H1 (cell line): ENCODE data around the gene CDK16. TPM values are rescaled to one million over a fixed set of nuclear protein-coding genes. Genes with fewer than 3 reads are reported as not detected.

ENCODE experiments used
- CTCF ChIA-PET: fragments of 300-600 bp; sonication (Branson Sonifier 250); formaldehyde crosslinking; loops from one replicate; lab custom pipeline; 2021; ENCODE audit not compliant: partially characterized antibody; lab: Charles Lee
- POLR2A ChIA-PET: fragments of 300-600 bp; sonication (Branson Sonifier 250); formaldehyde crosslinking; loops from one replicate; lab custom pipeline; 2021; ENCODE audit warnings: inconsistent platforms; ENCODE audit not compliant: partially characterized antibody; lab: Charles Lee
- DNase-seq, 2 experiments: peaks; one replicate each; pipeline versions ENCODE4 v3.0.0 to v3.0.0-alpha.2; 2010 to 2022; ENCODE audit warnings: low spot score in 2 of 2, low read depth in 1 of 2, mixed read lengths in 1 of 2
- FAIRE-seq: peaks from 2 replicates; lab custom pipeline; 2011; peaks lifted over from hg19 to GRCh38; lab: Jason Lieb, UNC
- H2AFZ ChIP-seq: 2 replicates; pipeline ENCODE4 v1.8.1; 2012; ENCODE audit warnings: low read length, inconsistent platforms
- H2AK5ac ChIP-seq: 2 replicates; pipeline ENCODE4 v1.6.1; 2013; ENCODE audit warnings: low read depth, low read length
- H2BK120ac ChIP-seq: replicated peaks from 2 replicates; pipeline ENCODE3; 2013; ENCODE audit warnings: low read depth, low read length, inconsistent platforms
- H2BK12ac ChIP-seq: 2 replicates; pipeline ENCODE4 v1.6.1; 2013; ENCODE audit warnings: low read depth, low read length
- H2BK15ac ChIP-seq: 2 replicates; pipeline ENCODE4 v1.6.1; 2013; ENCODE audit warnings: low read length
- H2BK20ac ChIP-seq: 2 replicates; pipeline ENCODE4 v1.6.1; 2013; ENCODE audit warnings: low read length
- H2BK5ac ChIP-seq: 2 replicates; pipeline ENCODE4 v1.6.1; 2013; ENCODE audit warnings: low read depth, low read length
- H3K14ac ChIP-seq: 2 replicates; pipeline ENCODE4 v1.6.1; 2013; ENCODE audit warnings: inconsistent platforms; ENCODE audit not compliant: insufficient read length
- H3K18ac ChIP-seq: 2 replicates; pipeline ENCODE4 v1.6.1; 2013; ENCODE audit warnings: low read length; ENCODE audit errors: extremely low read depth
- H3K23ac ChIP-seq: 2 replicates; pipeline ENCODE4 v1.6.1; 2013; ENCODE audit warnings: inconsistent platforms; ENCODE audit not compliant: insufficient read length
- H3K23me2 ChIP-seq: 2 replicates; pipeline ENCODE4 v1.6.1; 2013; ENCODE audit warnings: low read depth, low read length
- H3K27ac ChIP-seq: 2 replicates; pipeline ENCODE4 v1.6.1; 2011; ENCODE audit warnings: low read depth, low read length, inconsistent platforms
- H3K27me3 ChIP-seq, 4 experiments: replicated peaks in 1 of 4; 1 replicate in 1 of 4; 2 replicates in 3 of 4; pipeline versions ENCODE4 v1.6.1 to v1.8.1; 2011 to 2013; ENCODE audit warnings: low read length in 3 of 4, mild to moderate bottlenecking in 3 of 4, inconsistent platforms in 2 of 4, mixed read lengths in 2 of 4, moderate library complexity in 1 of 4; ENCODE audit not compliant: control insufficient read depth in 3 of 4, insufficient read depth in 3 of 4; ENCODE audit errors: extremely low read depth in 1 of 4
- H3K36me3 ChIP-seq, 4 experiments: 2 replicates each; pipeline versions ENCODE4 v1.6.1 to v1.8.1; 2011 to 2013; ENCODE audit warnings: mild to moderate bottlenecking in 4 of 4, low read length in 3 of 4, moderate library complexity in 2 of 4, control low read depth in 1 of 4, inconsistent platforms in 1 of 4; ENCODE audit not compliant: insufficient read depth in 4 of 4, control insufficient read depth in 2 of 4
- H3K4ac ChIP-seq: replicated peaks from 2 replicates; pipeline ENCODE3; 2013; ENCODE audit warnings: low read length, low read depth, mixed read lengths, inconsistent platforms; ENCODE audit not compliant: insufficient read length
- H3K4me1 ChIP-seq, 4 experiments: replicated peaks in 1 of 4; 1 replicate in 1 of 4; 2 replicates in 3 of 4; pipeline versions ENCODE4 v1.6.1 to v1.8.1; 2011 to 2013; ENCODE audit warnings: low read length in 3 of 4, inconsistent platforms in 2 of 4, mixed read lengths in 1 of 4; ENCODE audit not compliant: insufficient read depth in 4 of 4, control insufficient read depth in 3 of 4
- H3K4me2 ChIP-seq, 2 experiments: 2 replicates each; pipeline versions ENCODE4 v1.6.1 to v1.8.1; 2011 to 2013; ENCODE audit warnings: low read depth in 2 of 2, low read length in 2 of 2, control low read depth in 1 of 2, inconsistent platforms in 1 of 2, mild to moderate bottlenecking in 1 of 2; ENCODE audit not compliant: insufficient read depth in 1 of 2
- H3K4me3 ChIP-seq, 4 experiments: fragments of 200-600, 300-600 bp in 1 of 4; sonication (generic), shearing (Covaris generic), sonication (Bioruptor Twin) in 1 of 4; 2 replicates each; pipeline versions ENCODE4 v1.5.1 to v1.8.1; 2011 to 2016; ENCODE audit warnings: low read length in 4 of 4, low read depth in 3 of 4, control low read depth in 2 of 4, inconsistent platforms in 2 of 4, mild to moderate bottlenecking in 2 of 4, mixed read lengths in 1 of 4, moderate library complexity in 1 of 4; ENCODE audit not compliant: insufficient read depth in 2 of 4; ENCODE audit errors: extremely low read depth in 1 of 4
- H3K56ac ChIP-seq: replicated peaks from 2 replicates; pipeline ENCODE3; 2013; ENCODE audit warnings: low read depth, mild to moderate bottlenecking, mixed read lengths, low read length, inconsistent platforms; ENCODE audit not compliant: insufficient read length
- H3K79me1 ChIP-seq: 2 replicates; pipeline ENCODE4 v1.6.1; 2013; ENCODE audit warnings: low read depth, low read length, control low read depth
- H3K79me2 ChIP-seq, 2 experiments: 2 replicates each; pipeline versions ENCODE4 v1.6.1 to v1.8.1; 2012 to 2013; ENCODE audit warnings: low read length in 2 of 2, mild to moderate bottlenecking in 2 of 2, inconsistent platforms in 1 of 2; ENCODE audit not compliant: insufficient read depth in 2 of 2, control insufficient read depth in 1 of 2
- H3K9ac ChIP-seq, 4 experiments: replicated peaks in 1 of 4; 1 replicate in 1 of 4; 2 replicates in 3 of 4; pipeline versions ENCODE4 v1.6.1 to v1.8.1; 2011 to 2013; ENCODE audit warnings: low read depth in 3 of 4, low read length in 3 of 4, control low read depth in 2 of 4, mild to moderate bottlenecking in 2 of 4, moderate library complexity in 2 of 4, inconsistent platforms in 1 of 4; ENCODE audit errors: extremely low read depth in 1 of 4
- H3K9me3 ChIP-seq, 2 experiments: 2 replicates each; pipeline versions ENCODE4 v1.6.1 to v1.8.1; 2012 to 2013; ENCODE audit warnings: mild to moderate bottlenecking in 2 of 2, moderate library complexity in 2 of 2, control low read depth in 1 of 2, inconsistent platforms in 1 of 2, low read depth in 1 of 2, low read length in 1 of 2, mixed read lengths in 1 of 2; ENCODE audit not compliant: insufficient read depth in 2 of 2
- H4K20me1 ChIP-seq, 2 experiments: replicated peaks in 1 of 2; 2 replicates each; pipeline versions ENCODE3 to v1.8.1; 2011 to 2013; ENCODE audit warnings: inconsistent platforms in 2 of 2, low read length in 2 of 2, mild to moderate bottlenecking in 1 of 2; ENCODE audit not compliant: insufficient read depth in 2 of 2, control insufficient read depth in 1 of 2
- H4K5ac ChIP-seq: 2 replicates; pipeline ENCODE4 v1.6.1; 2013; ENCODE audit warnings: low read length, low read depth, mixed read lengths, inconsistent platforms; ENCODE audit not compliant: insufficient read length
- H4K8ac ChIP-seq: 2 replicates; pipeline ENCODE4 v1.8.0; 2013; ENCODE audit warnings: mild to moderate bottlenecking, moderate library complexity, low read length, inconsistent platforms; ENCODE audit not compliant: insufficient read depth; ENCODE audit errors: extremely low read depth
- H4K91ac ChIP-seq: replicated peaks from 2 replicates; pipeline ENCODE3; 2013; ENCODE audit warnings: low read length, mixed read lengths, inconsistent platforms; ENCODE audit not compliant: insufficient read length
- CHD2 ChIP-seq: IDR thresholded peaks from 2 replicates; pipeline ENCODE4 v1.6.1; 2012; ENCODE audit warnings: low read length, improper control_type of control experiment
- WGBS, 2 experiments: shearing (Covaris generic) in 1 of 2; methylation state at CpG; one replicate each; pipeline versions ENCODE4 v1.1.6 to v1.1.7; 2013 to 2015; ENCODE audit warnings: low lambda C conversion rate in 2 of 2, mixed read lengths in 2 of 2, inconsistent platforms in 1 of 2, low coverage in 1 of 2, missing lambda C conversion rate in 1 of 2; ENCODE audit not compliant: insufficient replicate concordance in 2 of 2, insufficient coverage in 1 of 2, insufficient read length in 1 of 2; ENCODE audit errors: extremely low coverage in 1 of 2, missing lambda C conversion rate in 1 of 2; 5-methylcytosine and 5-hydroxymethylcytosine counted together
- polyA plus RNA-seq, 7 experiments: library from polyadenylated mRNA; depleted of rRNA in 3 of 7; stranded (reverse) in 5 of 7; unstranded in 2 of 7; fragments of >200 nt in 5 of 7; fragments of 200-250 nt in 2 of 7; gene quantifications; 1 replicate in 5 of 7; 2 replicates in 1 of 7; 4 replicates in 1 of 7; pipeline versions ENCODE4 v1.2.1 to v1.2.3, GENCODE V29; 2011 to 2013; ENCODE audit warnings: missing spikeins in 2 of 7, mixed read lengths in 2 of 7
- total RNA-seq: library from RNA; stranded (reverse); fragmentation: NEBNext Ultra II Directional; extraction: Animal tissue kit (Norgen Biotek cat#: 25700); gene quantifications from 2 replicates; pipeline ENCODE4 v1.2.1, GENCODE V29; 2021

Gene CDK16
- total and polyA plus RNA-seq, 2 of the 8 experiments (the other 6 are each of a cell fraction or from before 2014, with no cell fraction given) = 124 to 204 TPM

DNA sequence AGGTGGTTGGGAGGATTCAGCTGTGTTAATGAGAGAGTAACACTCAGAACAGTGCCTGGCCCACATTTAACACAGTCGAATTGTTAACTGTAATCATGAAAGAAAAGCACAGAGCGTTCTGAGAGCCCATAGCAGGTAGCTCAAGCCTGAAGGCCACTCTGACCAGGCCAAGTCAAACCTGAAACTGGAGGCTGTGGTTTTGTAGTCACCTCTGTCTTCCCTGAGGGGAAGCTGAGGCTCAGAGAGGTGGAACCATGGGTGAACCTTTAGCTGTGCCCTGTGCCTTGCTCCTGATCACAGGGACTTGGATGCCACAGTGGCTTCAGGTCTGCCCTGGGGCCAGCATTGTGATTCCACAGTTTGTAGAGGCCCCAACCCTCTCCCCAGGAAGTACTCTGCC lies 41.4 kb upstream of the CDK16 start:
- no peak overlapping the region for H2BK5ac ChIP-seq
- H4K20me1 ChIP-seq = peaks cover 0 to 3% of the 10 kb centered on the region in 2 experiments
- no peak overlapping the region for H3K23ac ChIP-seq
- no peak overlapping the region for H3K27ac ChIP-seq
- H3K79me2 ChIP-seq = no peaks in the 10 kb centered on the region
- no peak overlapping the region for H4K5ac ChIP-seq
- no peak overlapping the region for H4K91ac ChIP-seq
- H2AK5ac ChIP-seq = no peak overlapping the region
- H4K8ac ChIP-seq = no peak overlapping the region
- H3K36me3 ChIP-seq = peaks cover 4 to 51% (median 29%) of the 10 kb centered on the region in 4 experiments; a peak in 7 of 8 replicates
- H3K4me2 ChIP-seq = no peak overlapping the region
- H3K9me3 ChIP-seq = no peaks in the 10 kb centered on the region
- H3K4me3 ChIP-seq = no peak overlapping the region
- FAIRE-seq (no peak), DNase-seq (no peak)
- H2BK12ac ChIP-seq = no peak overlapping the region
- no peaks in the 10 kb centered on the region for H3K4me1 ChIP-seq
- no peak overlapping the region for H2BK15ac ChIP-seq
- H3K4ac ChIP-seq = no peak overlapping the region
- no peak overlapping the region for H2BK20ac ChIP-seq
- POLR2A ChIA-PET = interaction anchor here (1.3 to 1.4 kb wide), 2 partner anchors 12 to 26 kb away, joined by 3 to 6 read pairs; no protein-coding TSS in a partner anchor
- H2AFZ ChIP-seq = no peak overlapping the region
- 88% methylated on average over 1 of the region's 2 CpGs; no CpG with 5 or more reads in 1 of the 2 experiments for WGBS, 2 experiments
- H3K23me2 ChIP-seq = no peaks in the 10 kb centered on the region
- no peak overlapping the region for H2BK120ac ChIP-seq
- H3K27me3 ChIP-seq = no peaks in the 10 kb centered on the region
- no peaks in the 10 kb centered on the region for H3K79me1 ChIP-seq
- CTCF ChIA-PET = no interaction called here
- no peak overlapping the region for H3K14ac ChIP-seq
- H3K9ac ChIP-seq = no peak overlapping the region
- H3K56ac ChIP-seq = no peak overlapping the region
- no peak overlapping the region for H3K18ac ChIP-seq
- TF ChIP-seq CHD2 = no peak
- TF ChIP-seq, all 59 proteins: peak for 0
